ENCODE data around the gene ATP8A1.
"Not testable (repeated sequence)": the region's sequence is repeated elsewhere in the genome, so short reads cannot be mapped to it uniquely, and the experiment has no call there.

Gene ATP8A1

DNA sequence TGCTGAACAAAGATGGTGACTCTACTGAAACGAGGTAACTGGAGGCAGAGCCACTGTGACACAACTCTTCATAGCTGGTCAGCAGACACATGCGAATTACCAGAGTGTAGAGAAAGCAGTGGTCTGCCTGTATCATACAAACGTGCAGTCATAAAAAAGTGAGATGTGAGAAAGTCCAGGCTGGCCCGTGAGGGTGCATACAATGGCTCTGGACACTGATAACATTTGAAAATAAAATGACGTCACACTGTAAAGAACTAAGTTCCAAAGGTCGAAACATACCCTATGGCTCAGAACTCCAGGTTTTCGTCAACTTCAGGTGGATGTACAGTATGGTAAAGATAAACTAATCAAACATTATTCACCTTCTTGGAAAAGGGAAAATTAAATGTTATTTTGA lies 163.9 kb downstream of the ATP8A1 start:
- DNase-seq: no peak

DNA sequence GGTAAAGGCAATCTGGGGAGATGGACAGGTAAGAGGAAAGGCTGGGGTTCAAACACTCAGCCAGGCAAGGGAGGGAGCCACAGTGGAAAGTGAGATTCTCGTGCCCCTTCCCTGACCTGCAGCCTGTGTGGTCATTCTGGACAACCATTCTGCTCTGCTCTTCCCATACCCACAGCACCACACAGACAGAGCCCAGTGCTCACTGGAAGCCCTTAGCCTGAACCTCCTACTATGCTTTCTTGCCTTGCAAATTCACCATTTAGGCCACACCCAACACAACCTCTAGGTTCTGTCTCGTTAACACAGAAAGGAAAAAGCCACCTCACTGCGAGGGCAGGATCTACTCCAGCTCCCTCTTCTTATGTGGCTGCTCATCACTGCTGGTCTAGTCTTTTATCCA lies 166.9 kb downstream of the ATP8A1 start:
- no peak for DNase-seq

DNA sequence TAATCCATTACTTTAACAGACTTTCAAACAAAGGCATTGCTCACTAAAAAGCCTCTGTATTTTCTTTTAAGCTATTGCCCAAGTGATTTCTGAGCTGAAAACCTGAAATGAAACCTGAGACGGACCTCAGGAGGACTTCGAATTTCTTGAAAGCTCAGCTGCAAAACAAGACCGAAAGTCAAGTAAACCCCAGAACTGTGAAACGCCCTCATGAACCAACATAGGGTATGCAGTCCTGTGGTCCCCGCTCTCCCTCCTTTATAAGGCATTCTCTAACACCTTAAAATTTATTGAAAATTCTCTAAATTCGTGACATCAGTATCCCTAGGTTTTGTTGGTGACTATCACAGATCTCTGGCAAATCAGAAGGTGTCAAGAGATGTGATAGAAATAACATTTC lies 167.8 kb downstream of the ATP8A1 start:
- DNase-seq: no peak

DNA sequence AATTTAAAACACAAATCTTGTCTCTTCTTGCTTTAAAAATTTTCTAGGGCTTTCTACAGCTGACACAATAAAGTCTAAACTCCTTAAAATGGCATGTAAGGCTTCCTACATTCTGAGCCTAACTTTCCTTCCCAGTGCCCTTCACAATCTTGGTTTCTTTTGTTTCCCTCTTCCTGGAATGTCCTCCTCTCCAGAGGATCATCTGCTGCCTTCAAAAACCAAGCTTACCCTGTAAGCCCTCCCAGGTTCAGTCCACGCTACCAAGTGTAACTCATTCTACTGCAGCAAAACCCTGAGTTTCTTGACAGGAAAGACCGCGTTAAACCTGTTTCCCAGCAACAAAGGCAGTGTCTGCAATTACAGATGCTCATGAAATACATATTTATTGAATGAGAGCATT lies 168.4 kb downstream of the ATP8A1 start:
- no peak for DNase-seq

DNA sequence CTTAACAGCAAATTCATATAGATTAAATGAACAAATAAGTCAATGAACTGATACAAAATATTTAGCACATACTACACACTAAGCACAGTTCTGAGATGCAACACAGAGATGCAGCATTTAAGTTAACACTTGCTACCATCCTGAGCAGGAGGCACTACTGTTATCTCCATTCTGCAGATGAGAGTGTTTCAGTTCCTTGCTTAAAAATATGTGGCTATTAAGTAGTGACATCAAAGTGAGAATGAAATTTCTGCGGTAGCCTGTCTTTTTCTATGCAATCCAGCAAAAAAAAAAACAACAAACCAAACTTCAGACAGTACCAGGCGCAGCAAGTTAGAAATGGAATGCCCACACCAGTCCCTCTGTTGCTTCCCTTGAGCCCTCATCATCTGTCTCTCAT lies 168.8 kb downstream of the ATP8A1 start:
- no peak for DNase-seq

DNA sequence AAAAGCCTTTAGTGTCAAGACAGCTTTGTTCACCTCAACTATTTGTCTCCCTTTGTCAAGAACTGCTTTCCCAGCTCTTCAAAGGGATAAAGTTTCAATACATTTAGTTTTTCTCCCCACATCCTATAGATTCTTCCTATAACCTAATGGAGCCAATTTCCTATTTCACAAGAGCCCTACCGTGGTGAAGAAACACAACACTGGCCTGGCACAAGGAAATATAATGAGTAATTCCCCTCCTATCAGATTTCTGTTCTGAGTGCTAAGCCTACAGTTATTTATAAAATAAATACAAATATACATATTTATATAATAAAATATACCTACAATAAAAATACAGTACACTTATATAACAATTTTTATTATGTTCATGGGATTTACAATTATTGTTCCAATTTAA lies 169.7 kb downstream of the ATP8A1 start:
- DNase-seq: no peak

DNA sequence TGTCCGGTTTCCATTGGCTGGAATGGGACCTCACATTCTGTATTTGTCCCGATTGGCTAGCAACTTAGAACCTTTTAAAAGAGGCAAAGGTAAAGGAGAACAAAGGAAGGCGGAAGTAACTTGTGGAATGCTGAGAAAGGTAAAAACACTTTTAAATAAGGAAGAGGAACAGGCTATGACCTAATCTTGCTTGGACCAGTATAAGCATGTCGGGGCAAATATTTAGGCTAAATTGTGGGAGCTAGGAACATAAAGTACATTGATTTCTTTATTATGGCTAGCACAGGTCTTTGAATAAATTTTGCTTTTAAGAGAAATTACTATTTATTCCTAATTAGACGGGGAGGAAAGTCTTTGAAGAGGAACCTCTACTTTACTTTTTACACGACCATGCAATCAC lies 170.7 kb downstream of the ATP8A1 start:
- DNase-seq: not testable (repeated sequence)

DNA sequence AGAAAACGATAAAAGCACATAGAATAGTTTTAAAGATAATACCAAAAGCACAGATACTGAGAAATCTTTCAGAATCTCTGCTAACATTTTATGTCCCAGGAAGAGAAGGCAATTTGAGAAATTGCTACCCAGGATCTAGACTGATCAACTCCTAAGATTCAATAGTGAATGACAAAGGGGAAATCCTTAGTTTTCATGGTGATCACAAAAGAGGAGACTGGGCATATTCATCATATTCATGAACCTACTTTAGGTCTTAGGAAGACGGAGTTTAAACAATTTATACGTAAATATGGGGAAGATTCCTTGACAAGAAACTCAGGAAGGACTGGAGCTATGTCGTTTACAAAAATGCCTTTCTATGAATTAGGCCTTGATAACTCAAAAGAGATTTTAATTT lies 172.3 kb downstream of the ATP8A1 start:
- no peak for DNase-seq

DNA sequence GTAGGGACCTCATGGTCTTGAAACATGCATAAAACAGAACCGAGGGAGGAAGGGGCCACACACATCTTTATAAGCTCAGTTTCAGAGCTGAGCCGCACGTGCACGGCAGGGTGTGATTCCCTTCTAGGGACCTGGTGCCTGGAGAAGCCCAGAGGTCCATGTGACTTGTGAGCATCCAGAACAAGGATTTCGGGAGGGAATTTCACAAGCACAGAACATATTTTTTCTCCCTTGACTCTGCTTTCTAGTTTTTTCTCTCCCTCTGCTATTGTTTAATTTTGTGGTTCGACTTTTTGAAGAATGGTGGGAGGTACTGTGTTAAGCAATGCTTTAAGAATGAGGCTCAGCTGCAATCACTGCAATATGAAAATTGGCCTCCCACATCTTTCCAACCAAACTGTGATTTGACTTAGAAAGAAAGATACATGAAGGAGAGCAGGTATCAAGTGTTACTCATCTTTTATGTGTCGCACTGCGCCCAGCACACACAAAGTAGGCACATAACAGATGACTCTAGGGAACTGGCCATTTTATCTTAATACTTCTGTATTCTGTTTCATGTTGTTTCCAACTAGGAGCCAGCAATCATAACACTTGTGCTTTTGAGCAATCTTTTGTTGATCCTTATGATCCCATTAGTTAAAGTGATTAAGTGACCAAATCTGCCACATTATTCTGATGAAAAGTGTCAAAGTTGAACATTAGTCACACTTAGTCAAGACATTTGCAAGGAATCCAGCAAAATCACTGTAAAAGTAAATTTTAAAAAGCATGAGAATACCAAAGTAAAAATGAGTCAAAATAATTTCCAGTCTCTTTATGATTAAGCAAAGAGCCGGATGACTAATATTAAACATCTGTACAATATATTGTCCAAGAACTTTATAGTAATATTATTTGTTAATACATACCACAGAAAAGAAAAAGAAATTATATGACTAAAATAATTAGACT lies 173.2 kb downstream of the ATP8A1 start:
- no peak for DNase-seq

DNA sequence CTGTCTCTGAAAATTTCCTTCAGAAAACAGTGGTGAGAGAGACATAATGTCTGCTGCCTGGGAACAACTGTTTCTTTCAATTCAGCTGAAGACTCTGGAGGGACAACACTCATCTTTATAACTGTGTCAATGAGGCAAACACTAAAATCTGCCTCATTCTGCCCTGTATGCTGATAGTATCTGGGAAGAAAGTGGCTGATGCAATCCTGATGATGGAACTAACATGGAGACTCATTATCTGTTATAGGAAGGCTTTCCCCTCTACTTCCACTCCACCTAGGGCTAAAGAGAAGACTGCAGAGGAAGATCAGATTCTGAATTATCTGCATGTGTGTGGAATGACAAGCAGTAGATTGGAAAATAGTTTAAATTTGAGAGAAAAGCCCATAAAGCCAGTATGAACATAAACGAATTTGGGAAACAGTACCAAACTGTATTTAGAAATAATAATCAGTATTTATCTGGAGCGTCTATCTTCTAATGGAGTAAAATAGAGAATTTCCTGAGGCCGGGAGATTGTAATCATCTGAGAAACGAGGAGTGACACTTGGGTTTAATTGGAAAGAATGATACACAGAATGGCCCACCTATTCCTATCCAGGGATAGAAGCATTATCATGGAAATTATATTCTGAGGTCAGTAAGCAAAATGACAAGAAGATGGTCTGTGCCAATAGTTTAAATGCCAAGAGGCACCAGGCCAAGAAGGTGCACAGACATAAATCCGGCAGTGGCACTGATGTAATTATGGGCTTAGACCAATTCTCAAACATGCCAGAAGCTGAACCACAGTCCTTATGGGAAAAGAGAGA lies 174.2 kb downstream of the ATP8A1 start:
- DNase-seq: no peak

DNA sequence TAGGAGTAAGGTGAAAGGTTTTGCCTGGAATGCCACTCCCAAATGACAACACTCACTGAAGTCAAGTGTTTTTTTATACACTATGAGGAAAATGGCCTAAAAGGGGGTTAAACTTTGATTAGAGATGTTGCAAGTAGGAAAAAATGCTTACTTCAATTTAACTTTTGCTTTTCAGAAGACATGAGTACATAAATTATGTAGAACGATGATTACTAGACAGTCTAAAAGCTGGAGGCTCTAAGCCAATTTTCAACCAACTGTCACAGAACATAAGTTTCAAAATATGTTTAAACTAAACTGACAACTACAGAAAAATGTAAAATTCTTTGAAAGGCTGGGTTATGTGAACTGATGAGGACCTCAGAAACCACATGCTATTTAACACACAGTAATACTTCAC lies 176.2 kb downstream of the ATP8A1 start:
- DNase-seq: no peak

DNA sequence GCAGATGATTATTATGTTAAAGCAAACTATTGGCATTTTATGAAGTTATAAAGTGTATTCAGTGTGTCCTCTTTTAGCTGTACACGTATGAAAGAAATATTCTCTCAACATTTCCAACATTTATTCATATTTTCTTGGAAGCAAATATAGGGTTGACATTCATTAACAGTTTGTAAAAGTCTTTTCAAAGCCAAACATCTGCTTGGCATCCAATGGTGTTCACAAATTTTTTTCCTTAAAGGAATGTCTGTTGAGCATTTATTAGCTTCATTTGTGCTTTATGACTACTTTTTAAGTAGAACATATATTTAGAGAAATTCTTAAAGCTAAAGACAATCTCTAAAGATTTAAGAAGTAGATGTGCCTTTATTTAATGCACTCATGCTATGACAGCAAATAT lies 176.6 kb downstream of the ATP8A1 start:
- no peak for DNase-seq

DNA sequence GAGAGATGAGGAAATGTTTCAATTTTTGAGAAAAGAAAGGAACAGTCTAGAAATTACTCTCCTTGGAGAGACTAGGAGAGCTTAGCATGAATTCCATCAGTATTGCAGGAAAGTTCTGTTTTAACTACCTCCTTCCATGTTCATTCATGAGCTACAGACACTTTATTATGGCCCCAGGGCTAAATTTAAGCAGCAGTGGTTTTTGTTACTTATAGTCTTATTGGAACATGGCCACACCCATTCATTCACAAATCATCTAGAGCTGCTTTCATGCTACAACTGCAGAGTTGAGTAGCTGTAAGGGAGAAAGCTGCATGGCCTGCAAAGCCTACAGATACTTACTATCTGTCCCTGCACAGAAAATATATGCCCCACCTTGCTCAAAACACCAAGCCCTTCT lies 178.0 kb downstream of the ATP8A1 start:
- no peak for DNase-seq

DNA sequence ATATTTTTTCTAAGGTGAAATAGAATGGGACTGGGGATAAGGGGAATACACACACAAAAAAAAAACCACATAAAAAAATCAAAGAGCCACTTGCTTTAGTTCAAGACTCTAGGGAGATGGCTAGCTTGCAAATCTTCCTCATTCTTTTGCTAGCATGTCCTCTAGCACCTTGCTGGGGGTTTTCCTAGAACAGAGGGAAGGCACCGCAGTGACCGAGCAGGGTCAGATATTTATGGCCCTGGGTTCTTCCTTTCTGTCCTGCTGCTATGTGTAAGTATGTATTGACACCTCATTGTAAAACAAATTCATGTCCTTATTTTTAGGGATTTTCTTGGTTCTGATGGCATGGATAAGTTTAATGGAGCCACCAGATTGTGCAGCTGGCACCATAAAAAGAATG lies 178.4 kb downstream of the ATP8A1 start:
- no peak for DNase-seq

DNA sequence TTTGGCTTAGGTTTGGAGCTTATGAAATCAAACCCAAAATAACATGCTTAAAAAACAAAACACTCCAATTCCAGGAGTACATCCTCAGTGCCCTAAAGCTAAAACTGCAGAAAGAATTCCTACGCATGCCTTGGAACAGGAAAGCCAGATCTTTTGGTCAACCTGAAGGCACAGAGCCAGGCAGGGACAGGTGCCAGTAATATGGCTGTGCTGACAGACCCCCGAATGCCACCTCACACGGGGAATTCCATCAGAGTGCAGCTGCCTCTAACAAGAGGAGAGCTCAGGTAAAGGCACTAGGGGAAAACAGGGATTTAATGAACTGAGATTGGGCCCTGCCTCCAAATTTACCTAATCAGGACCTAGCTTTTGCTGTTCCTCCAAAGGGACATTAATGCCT lies 182.5 kb downstream of the ATP8A1 start:
- no peak for DNase-seq

DNA sequence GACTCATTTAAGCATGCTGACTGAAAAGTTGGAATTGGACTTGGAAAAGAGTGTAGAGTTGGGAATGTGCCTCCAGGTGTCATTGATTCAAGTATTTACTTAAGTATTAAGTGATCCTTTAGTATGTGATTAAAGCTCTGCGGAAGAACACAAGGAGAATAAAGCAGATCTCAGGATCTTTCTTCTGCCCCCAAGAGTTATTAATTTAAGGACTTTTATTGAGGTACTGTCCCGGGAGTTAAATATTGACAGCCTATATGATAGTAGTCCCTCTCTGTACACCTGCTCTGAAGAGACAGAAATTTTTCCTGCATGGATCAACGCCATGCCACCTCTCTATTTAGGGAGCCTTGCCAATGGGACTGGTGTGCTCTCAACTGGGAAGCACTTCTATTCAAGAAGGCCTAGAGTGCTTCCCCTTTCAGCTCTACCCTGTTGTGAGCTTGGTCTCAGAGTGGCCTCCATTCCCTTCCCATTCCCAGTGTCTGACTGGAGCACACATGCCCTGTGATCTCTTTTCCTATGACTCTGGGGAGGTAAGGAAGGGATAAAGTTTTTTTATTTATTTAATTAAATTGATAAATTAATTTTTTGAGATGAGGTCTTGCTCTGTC lies 183.7 kb downstream of the ATP8A1 start:
- no peak for DNase-seq

DNA sequence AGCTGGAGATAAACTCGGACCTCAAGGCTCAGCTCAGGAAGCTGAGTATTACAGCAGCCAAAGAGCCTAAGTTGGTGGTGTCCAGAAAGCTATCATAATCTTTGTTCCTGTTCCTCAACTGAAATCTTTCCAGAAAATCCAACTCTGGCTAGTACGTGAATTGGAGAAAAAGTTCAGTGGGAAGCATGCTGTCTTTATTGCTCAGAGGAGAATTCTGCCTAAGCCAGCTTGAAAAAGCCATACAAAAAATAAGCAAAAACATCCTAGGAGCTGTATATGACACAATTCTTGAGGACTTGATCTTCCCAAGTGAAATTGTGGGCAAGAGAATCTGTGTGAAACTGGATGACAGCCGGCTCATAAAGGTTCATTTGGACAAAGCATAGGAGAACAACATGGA lies 185.0 kb downstream of the ATP8A1 start:
- no peak for DNase-seq

DNA sequence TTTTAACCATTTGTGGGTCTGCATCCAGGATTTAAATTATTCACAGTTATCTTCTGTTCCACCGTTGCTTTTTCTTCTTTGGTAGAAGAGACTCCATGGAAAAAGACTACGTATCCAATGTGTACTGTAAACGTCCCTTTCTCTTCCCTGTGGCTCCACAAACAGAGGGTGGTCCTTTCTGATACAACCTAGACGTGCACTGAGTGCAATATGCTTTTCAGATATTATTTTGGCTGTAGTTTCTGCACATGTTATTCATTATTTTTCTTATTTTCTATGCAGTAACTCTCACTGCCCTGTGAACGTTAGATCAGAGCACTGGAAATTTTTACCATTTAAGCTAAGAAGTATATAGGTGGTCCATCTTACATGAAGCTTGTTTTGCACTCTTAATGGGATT lies 186.9 kb downstream of the ATP8A1 start:
- DNase-seq: no peak

DNA sequence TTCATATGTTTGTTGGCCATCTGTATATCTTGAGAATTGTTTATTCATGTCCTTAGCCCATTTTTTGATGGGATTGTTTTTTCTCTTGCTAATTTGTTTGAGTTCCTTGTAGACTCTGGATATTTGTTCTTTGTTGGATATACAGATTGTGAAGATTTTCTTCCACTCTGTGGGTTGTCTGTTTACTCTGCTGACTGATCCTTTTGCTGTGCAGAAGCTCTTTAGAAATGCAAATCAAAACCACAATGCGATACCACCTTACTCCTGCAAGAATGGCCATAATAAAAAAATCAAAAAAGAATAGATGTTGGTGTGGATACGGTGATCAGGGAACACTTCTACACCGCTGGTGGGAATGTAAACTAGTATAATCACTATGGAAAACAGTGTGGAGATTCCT lies 189.1 kb downstream of the ATP8A1 start:
- DNase-seq: not testable (repeated sequence)

DNA sequence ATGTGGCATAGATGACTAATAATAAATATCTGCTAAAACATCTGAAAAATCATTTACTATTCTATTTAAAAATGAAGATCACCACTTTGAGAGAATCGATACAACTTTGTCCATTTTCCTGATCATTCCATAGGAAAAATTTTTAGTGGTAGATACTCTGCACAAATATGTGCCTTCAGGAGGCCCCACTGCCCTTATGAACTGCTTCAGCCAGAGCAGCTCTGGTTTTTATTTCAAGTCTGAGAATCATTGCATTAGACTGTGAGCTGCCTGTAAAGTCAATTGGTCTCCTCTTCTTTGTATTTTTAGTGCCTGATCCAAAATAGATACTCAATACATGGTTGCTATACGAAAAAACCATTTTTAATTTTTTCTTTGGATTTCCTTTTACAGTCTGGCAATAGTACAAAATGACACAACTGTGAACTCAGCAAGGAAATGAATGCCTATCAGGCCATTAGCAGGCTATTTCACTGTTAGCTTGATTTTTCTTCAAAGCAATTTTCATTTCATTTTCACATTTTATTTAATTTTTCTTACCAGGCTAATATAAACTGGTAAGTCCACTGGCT lies 190.5 kb downstream of the ATP8A1 start:
- DNase-seq: no peak

DNA sequence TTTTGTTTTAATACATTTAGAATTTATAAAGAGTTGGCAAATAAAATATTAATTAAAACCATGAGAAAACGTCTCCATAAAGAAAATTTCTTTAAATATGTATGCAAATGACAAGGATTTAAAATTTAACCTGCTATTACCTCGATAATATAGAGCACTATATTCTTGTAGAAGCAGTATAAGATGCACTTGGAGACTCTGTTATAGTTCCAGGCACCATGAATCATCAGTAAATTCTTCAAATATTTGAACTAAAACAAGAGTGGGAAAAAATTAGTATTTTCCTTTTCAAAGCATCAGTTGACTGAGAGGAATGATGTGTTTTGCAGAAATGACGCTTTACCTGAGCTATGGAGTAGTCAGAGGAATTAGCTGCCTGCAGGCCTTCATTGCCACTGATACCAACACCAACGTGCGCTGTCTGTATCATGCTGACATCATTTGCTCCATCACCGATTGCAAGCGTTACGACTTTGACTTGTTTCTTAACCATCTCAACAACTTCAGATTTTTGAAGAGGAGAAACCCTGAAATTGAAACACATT lies 192.3 kb downstream of the ATP8A1 start:
- DNase-seq: no peak

DNA sequence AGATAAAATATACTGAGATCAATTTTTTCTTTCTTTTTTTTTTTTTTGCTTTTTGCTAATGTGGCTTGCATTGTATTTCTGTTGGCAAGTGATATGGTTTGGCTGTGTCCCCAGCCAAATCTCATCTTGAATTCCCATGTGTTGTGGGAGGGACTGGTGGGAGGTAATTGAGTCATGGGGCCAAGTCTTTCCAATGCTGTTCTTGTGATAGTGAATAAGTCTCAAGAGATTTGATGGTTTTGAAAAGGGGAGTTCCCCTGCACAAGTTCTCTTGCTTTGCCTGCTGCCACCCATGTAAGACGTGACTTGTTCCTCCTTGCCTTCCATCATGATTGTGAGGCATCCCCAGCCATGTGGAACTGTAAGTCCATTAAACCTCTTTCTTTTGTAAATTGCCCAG lies 195.7 kb downstream of the ATP8A1 start:
- DNase-seq: not testable (repeated sequence)

DNA sequence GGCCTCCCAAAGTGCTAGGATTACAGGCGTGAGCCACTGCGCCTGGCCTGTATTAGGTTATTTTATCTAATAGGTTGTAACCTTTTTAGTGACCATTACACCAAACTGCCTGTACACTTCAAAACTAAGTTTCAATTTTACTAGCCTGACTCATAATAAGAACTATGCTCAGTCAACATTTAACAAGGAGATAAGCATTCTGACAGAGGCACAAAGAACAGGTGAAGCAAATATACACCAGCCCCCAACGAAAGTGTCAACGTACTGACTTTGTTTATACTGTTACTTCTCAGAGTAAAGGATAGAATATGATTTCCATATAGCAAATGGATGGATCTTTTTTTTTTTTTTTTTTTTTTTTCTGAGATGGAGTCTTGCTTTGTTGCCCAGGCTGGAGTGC lies 196.9 kb downstream of the ATP8A1 start:
- no peak for DNase-seq

All from NCI-H510A (cell line).